ENCODE data around the gene GPT2.

Gene GPT2

GRCh38 chr16:46961373-46962353 lies 77.5 kb downstream of the GPT2 start:
- TF ChIP-seq ZFP30 (CRISPR knock-in tag; IDR thresholded peaks at IDR 0.05): no peak
- TF ChIP-seq OSR1 (CRISPR knock-in tag; IDR thresholded peaks at IDR 0.05): no peak
- TF ChIP-seq ZNF70 (CRISPR knock-in tag; IDR thresholded peaks at IDR 0.05): no peak
- no peak for TF ChIP-seq POU6F1 (CRISPR knock-in tag; IDR thresholded peaks at IDR 0.05; ENCODE audit: borderline replicate concordance, low read depth)
- TF ChIP-seq RARB (CRISPR knock-in tag; IDR thresholded peaks at IDR 0.05): no peak
- TF ChIP-seq GLIS3 (CRISPR knock-in tag; IDR thresholded peaks at IDR 0.05): no peak
- TF ChIP-seq CREB5 (CRISPR knock-in tag; IDR thresholded peaks at IDR 0.05; ENCODE audit: low read depth): no peak
- no peak for TF ChIP-seq TSHZ2 (CRISPR knock-in tag; IDR thresholded peaks at IDR 0.05)
- TF ChIP-seq TCF4 (CRISPR knock-in tag; IDR thresholded peaks at IDR 0.05; ENCODE audit: borderline replicate concordance): no peak
- TF ChIP-seq PATZ1 (CRISPR knock-in tag; IDR thresholded peaks at IDR 0.05; ENCODE audit: borderline replicate concordance): no peak
- TF ChIP-seq TOX (CRISPR knock-in tag; IDR thresholded peaks at IDR 0.05; ENCODE audit: borderline replicate concordance): no peak
- no peak for TF ChIP-seq ZFP3 (CRISPR knock-in tag; IDR thresholded peaks at IDR 0.05)
- TF ChIP-seq BACH2 (CRISPR knock-in tag; IDR thresholded peaks at IDR 0.05; ENCODE audit: borderline replicate concordance): no peak
- no peak for TF ChIP-seq ESRRG (CRISPR knock-in tag; IDR thresholded peaks at IDR 0.05)
- TF ChIP-seq PPARA (CRISPR knock-in tag; IDR thresholded peaks at IDR 0.05; ENCODE audit: borderline replicate concordance): no peak
- no peak for ATAC-seq

- ATAC-seq: no peak
- TF ChIP-seq POU6F1 (CRISPR knock-in tag; IDR thresholded peaks at IDR 0.05; ENCODE audit: borderline replicate concordance, low read depth): no peak
- TF ChIP-seq ZNF565 (CRISPR knock-in tag; conservative IDR thresholded peaks at IDR 0.05; ENCODE audit: low read depth): no peak
- no peak for TF ChIP-seq ZC3H10 (CRISPR knock-in tag; IDR thresholded peaks at IDR 0.05)
- TF ChIP-seq CREB5 (CRISPR knock-in tag; IDR thresholded peaks at IDR 0.05; ENCODE audit: low read depth): no peak
- TF ChIP-seq ZNF70 (CRISPR knock-in tag; IDR thresholded peaks at IDR 0.05): no peak
- no peak for TF ChIP-seq TCF4 (CRISPR knock-in tag; IDR thresholded peaks at IDR 0.05; ENCODE audit: borderline replicate concordance)
- no peak for TF ChIP-seq ARNTL (CRISPR knock-in tag; IDR thresholded peaks at IDR 0.05; ENCODE audit: borderline replicate concordance, low read depth)
- no peak for TF ChIP-seq ESRRG (CRISPR knock-in tag; IDR thresholded peaks at IDR 0.05)
- no peak for TF ChIP-seq PATZ1 (CRISPR knock-in tag; IDR thresholded peaks at IDR 0.05; ENCODE audit: borderline replicate concordance)
- no peak for TF ChIP-seq ZFP3 (CRISPR knock-in tag; IDR thresholded peaks at IDR 0.05)
- no peak for TF ChIP-seq TSHZ2 (CRISPR knock-in tag; IDR thresholded peaks at IDR 0.05)
- TF ChIP-seq BACH2 (CRISPR knock-in tag; IDR thresholded peaks at IDR 0.05; ENCODE audit: borderline replicate concordance): no peak
- TF ChIP-seq GLIS3 (CRISPR knock-in tag; IDR thresholded peaks at IDR 0.05): no peak
- no peak for TF ChIP-seq ZFP30 (CRISPR knock-in tag; IDR thresholded peaks at IDR 0.05)
- no peak for TF ChIP-seq RARB (CRISPR knock-in tag; IDR thresholded peaks at IDR 0.05)
- TF ChIP-seq SNAI2 (CRISPR knock-in tag; IDR thresholded peaks at IDR 0.05): no peak
- TF ChIP-seq TOX (CRISPR knock-in tag; IDR thresholded peaks at IDR 0.05; ENCODE audit: borderline replicate concordance): no peak
These were observed 78.5 kb downstream of the GPT2 start for GRCh38 chr16:46962629-46963028.
